IMR-90 (cell line): ENCODE measurements around the gene MAPK11. TPM values are rescaled to one million over a fixed set of nuclear protein-coding genes. Genes with fewer than 3 reads are reported as not detected.

Experiments used
- ATAC-seq: fragments of 200-7000 bp; cut with Tn5 transposase; 2 replicates; pipeline ENCODE4 v1.9.1; 2020; ENCODE audit warnings: low read depth, mild to moderate bottlenecking, moderate library complexity
- BruUV-seq: library from RNA; stranded (reverse); fragments of 400-500 nt; replicated peaks from 2 replicates; lab custom pipeline; 2021; lab: Mats Ljungman, UMichigan
- CTCF ChIA-PET: fragments of 300-600 bp; formaldehyde crosslinking; extraction: SDS; loops from one replicate; lab custom pipeline; 2021; ENCODE audit warnings: antibody characterized with exemption; lab: Yijun Ruan, JAX
- POLR2A ChIA-PET: fragments of 300-600 bp; sonication (Branson Sonifier 250); formaldehyde crosslinking; loops from one replicate; lab custom pipeline; 2022; ENCODE audit warnings: antibody characterized with exemption; ENCODE audit not compliant: unreplicated experiment; lab: Charles Lee
- DNase-seq: peaks from one replicate; pipeline ENCODE4 v3.0.0; 2013
- H2AFZ ChIP-seq: replicated peaks from 2 replicates; pipeline ENCODE3; 2013; ENCODE audit warnings: low read length, mild to moderate bottlenecking; ENCODE audit not compliant: poor library complexity
- H2AK5ac ChIP-seq: 2 replicates; pipeline ENCODE4 v1.6.1; 2013; ENCODE audit warnings: low read depth, low read length, inconsistent platforms
- H2AK9ac ChIP-seq: replicated peaks from 2 replicates; pipeline ENCODE3; 2013; ENCODE audit warnings: mild to moderate bottlenecking, low read depth, low read length, moderate library complexity; ENCODE audit not compliant: poor library complexity
- H2BK120ac ChIP-seq: 2 replicates; pipeline ENCODE4 v1.6.1; 2013; ENCODE audit warnings: low read depth, low read length, inconsistent platforms
- H2BK15ac ChIP-seq: 3 replicates; pipeline ENCODE4 v1.6.1; 2013; ENCODE audit warnings: low read depth, low read length, inconsistent platforms
- H2BK20ac ChIP-seq: 2 replicates; pipeline ENCODE4 v1.6.1; 2013; ENCODE audit warnings: low read depth, mild to moderate bottlenecking, inconsistent platforms, low read length, moderate library complexity
- H2BK5ac ChIP-seq: 2 replicates; pipeline ENCODE4 v1.6.1; 2013; ENCODE audit warnings: mild to moderate bottlenecking, low read depth, low read length, inconsistent platforms; ENCODE audit not compliant: poor library complexity, severe bottlenecking
- H3K14ac ChIP-seq: replicated peaks from 2 replicates; pipeline ENCODE4 v1.6.1; 2013; ENCODE audit warnings: low read depth, low read length, inconsistent platforms
- H3K18ac ChIP-seq: 2 replicates; pipeline ENCODE4 v1.6.1; 2013; ENCODE audit warnings: low read depth, low read length, control low read depth
- H3K23ac ChIP-seq: 2 replicates; pipeline ENCODE4 v1.6.1; 2013; ENCODE audit warnings: low read depth, low read length, inconsistent platforms
- H3K27ac ChIP-seq: 2 replicates; pipeline ENCODE4 v1.5.1; 2013; ENCODE audit warnings: mild to moderate bottlenecking, control low read depth, low read length; ENCODE audit not compliant: insufficient read depth
- H3K27me3 ChIP-seq: 2 replicates; pipeline ENCODE4 v1.6.1; 2013; ENCODE audit warnings: low read length; ENCODE audit not compliant: control insufficient read depth, insufficient read depth
- H3K36me3 ChIP-seq: 2 replicates; pipeline ENCODE4 v1.6.1; 2013; ENCODE audit warnings: low read length, mixed read lengths; ENCODE audit not compliant: control insufficient read depth, insufficient read depth
- H3K4ac ChIP-seq: 2 replicates; pipeline ENCODE4 v1.6.1; 2013; ENCODE audit warnings: low read depth, low read length, inconsistent platforms
- H3K4me1 ChIP-seq: 2 replicates; pipeline ENCODE4 v1.6.1; 2013; ENCODE audit warnings: low read length, mixed read lengths; ENCODE audit not compliant: control insufficient read depth, insufficient read depth
- H3K4me2 ChIP-seq: 2 replicates; pipeline ENCODE4 v1.6.1; 2013; ENCODE audit warnings: low read depth, mild to moderate bottlenecking, control low read depth, low read length, moderate library complexity
- H3K4me3 ChIP-seq: 2 replicates; pipeline ENCODE4 v1.5.1; 2013; ENCODE audit warnings: low read depth, mild to moderate bottlenecking, control low read depth, low read length, moderate library complexity; ENCODE audit not compliant: insufficient read depth
- H3K56ac ChIP-seq: 2 replicates; pipeline ENCODE4 v1.6.1; 2013; ENCODE audit warnings: low read length, inconsistent platforms; ENCODE audit not compliant: insufficient read depth; ENCODE audit errors: extremely low read depth
- H3K79me1 ChIP-seq, 2 experiments: 2 replicates each; pipeline ENCODE4 v1.6.1; 2013; ENCODE audit warnings: low read length in 2 of 2, inconsistent platforms in 1 of 2, low read depth in 1 of 2
- H3K9ac ChIP-seq: 2 replicates; pipeline ENCODE4 v1.6.1; 2013; ENCODE audit warnings: low read depth, low read length, control low read depth
- H3K9me1 ChIP-seq: 2 replicates; pipeline ENCODE4 v1.6.1; 2013; ENCODE audit warnings: low read length, inconsistent platforms; ENCODE audit not compliant: insufficient read depth
- H3K9me3 ChIP-seq: 2 replicates; pipeline ENCODE4 v1.6.1; 2013; ENCODE audit warnings: low read length; ENCODE audit not compliant: control insufficient read depth, insufficient read depth
- H4K20me1 ChIP-seq: 2 replicates; pipeline ENCODE4 v1.6.1; 2013; ENCODE audit warnings: low read length, inconsistent platforms; ENCODE audit not compliant: insufficient read depth
- H4K5ac ChIP-seq: 2 replicates; pipeline ENCODE4 v1.6.1; 2013; ENCODE audit warnings: mild to moderate bottlenecking, low read depth, low read length, control low read depth
- H4K8ac ChIP-seq, 2 experiments: 2 replicates each; pipeline ENCODE4 v1.6.1; 2013; ENCODE audit warnings: low read depth in 2 of 2, low read length in 2 of 2, control low read depth in 1 of 2, inconsistent platforms in 1 of 2
- H4K91ac ChIP-seq: 2 replicates; pipeline ENCODE4 v1.6.1; 2013; ENCODE audit warnings: low read depth, low read length, inconsistent platforms; ENCODE audit not compliant: insufficient read depth
- BHLHE40 ChIP-seq: fragments of 150-350 bp; IDR thresholded peaks from 2 replicates; pipeline ENCODE4 v1.6.1; 2016; ENCODE audit warnings: mild to moderate bottlenecking, low read depth, low read length
- CHD1 ChIP-seq: IDR thresholded peaks from 2 replicates; pipeline ENCODE4 v1.6.1; 2012; ENCODE audit warnings: low read depth, low read length, improper control_type of control experiment
- MAFK ChIP-seq: IDR thresholded peaks from 2 replicates; pipeline ENCODE4 v1.6.1; 2012; ENCODE audit warnings: low read depth, low read length, improper control_type of control experiment
- NFE2L2 ChIP-seq: fragments of 150-350 bp; IDR thresholded peaks from 2 replicates; pipeline ENCODE4 v1.6.1; 2016; ENCODE audit warnings: low read depth, mild to moderate bottlenecking, low read length
- RAD21 ChIP-seq: IDR thresholded peaks from 2 replicates; pipeline ENCODE4 v1.6.1; 2012; ENCODE audit warnings: low read length, improper control_type of control experiment
- RFX5 ChIP-seq: IDR thresholded peaks from 2 replicates; pipeline ENCODE4 v1.8.0; 2012; ENCODE audit warnings: low read depth, mild to moderate bottlenecking, low read length, moderate library complexity
- SMC3 ChIP-seq: fragments of 150-350 bp; IDR thresholded peaks from 2 replicates; pipeline ENCODE4 v1.6.1; 2016; ENCODE audit warnings: low read depth, mild to moderate bottlenecking, antibody characterized with exemption, low read length, moderate library complexity
- WGBS, 2 experiments: methylation state at CpG; one replicate each; pipeline versions ENCODE4 v1.1.5 to v1.1.7; 2013; ENCODE audit warnings: missing lambda C conversion rate in 2 of 2; ENCODE audit not compliant: insufficient read length in 1 of 2; ENCODE audit errors: extremely low coverage in 2 of 2; 5-methylcytosine and 5-hydroxymethylcytosine counted together
- dilution Hi-C: fragments of 300-500 bp; cut with HindIII; formaldehyde crosslinking; loops from one replicate; pipeline ENCODE4 v1.14.3; 2018; ENCODE audit warnings: low sequenced_read_pairs; ENCODE audit not compliant: unreplicated experiment
- in situ Hi-C: fragments of 300-500 bp; cut with MboI; formaldehyde crosslinking; loops from 3 replicates; pipeline ENCODE4 v1.14.3; 2019; ENCODE audit warnings: low sequenced_read_pairs, inconsistent platforms, mixed read lengths
- intact Hi-C: fragments of 100-400 bp; cut with micrococcal nuclease; formaldehyde crosslinking; loops from 2 replicates; pipeline ENCODE4 v1.10.0; 2022
- polyA plus RNA-seq, 3 experiments: library from polyadenylated mRNA; depleted of rRNA; stranded (reverse); fragments of >200 nt; gene quantifications; 2 replicates each; pipeline ENCODE4 v1.2.3, GENCODE V29; 2012; ENCODE audit warnings: low replicate concordance in 1 of 3
- total RNA-seq: library from RNA; depleted of rRNA; stranded (reverse); fragments of >200 nt; gene quantifications from 2 replicates; pipeline ENCODE4 v1.2.3, GENCODE V29; 2012
- TF ChIP-seq, protein P1 (sequence below): fragments of 150-350 bp; IDR thresholded peaks from 2 replicates; pipeline ENCODE4 v1.6.1; 2016; ENCODE audit warnings: low read depth, mild to moderate bottlenecking, low read length, moderate library complexity, borderline replicate concordance
- TF ChIP-seq, protein P2 (sequence below): conservative IDR thresholded peaks from 2 replicates; pipeline ENCODE4 v1.5.1; 2012; ENCODE audit warnings: mild to moderate bottlenecking, low read depth, low read length, improper control_type of control experiment

MAPK11 gene
- total and polyA plus RNA-seq, 2 of the 4 experiments (the other 2 are of a cell fraction) = 8.1 to 14.4 TPM

DNA sequence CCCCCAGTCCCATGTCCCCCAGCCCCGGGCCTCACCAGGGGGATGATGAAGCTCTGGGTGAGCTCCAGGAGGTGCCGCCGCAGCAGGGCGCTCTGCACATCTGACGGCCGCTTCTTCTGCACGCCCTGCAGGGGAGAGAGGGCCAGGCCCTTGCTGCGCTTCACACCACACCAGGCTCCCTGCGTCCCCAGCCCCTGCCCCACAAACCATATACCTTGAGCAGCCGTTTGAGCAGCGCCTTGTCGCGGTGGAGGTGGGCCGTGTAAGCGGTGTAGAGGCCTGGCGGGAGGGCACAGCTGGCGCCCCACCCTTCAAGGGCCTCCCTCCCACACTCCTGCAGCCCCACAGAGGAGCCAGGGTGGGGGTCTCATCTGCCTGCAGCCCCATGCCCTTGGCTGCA is 43.4 kb upstream of the MAPK11 start:
- Histone ChIP-seq H3K9me3 (no peaks in the 10 kb centered on the region), H4K91ac (no peak overlapping the region), H3K23ac (no peak overlapping the region), H3K4me2 (no peak overlapping the region), H3K14ac (no peak overlapping the region), H2BK5ac (no peak overlapping the region), H3K4me1 (peaks cover 5% of the 10 kb centered on the region), H3K4ac (no peak overlapping the region), H3K9ac (no peak overlapping the region), H2AK5ac (no peak overlapping the region), H3K27ac (no peak overlapping the region), H3K56ac (no peak overlapping the region), H3K27me3 (peaks cover 3% of the 10 kb centered on the region; the same call in 1 of the 2 replicates), H4K5ac (no peak overlapping the region), H3K18ac (no peak overlapping the region), H3K36me3 (no peaks in the 10 kb centered on the region), H3K9me1 (no peaks in the 10 kb centered on the region), H2AK9ac (no peak overlapping the region), H4K20me1 (no peaks in the 10 kb centered on the region), H2BK15ac (no peak overlapping the region), H2AFZ (no peak overlapping the region), H3K79me1 (no peaks in the 10 kb centered on the region), H3K4me3 (no peak overlapping the region), H2BK120ac (no peak overlapping the region), H2BK20ac (no peak overlapping the region), H4K8ac (no peak overlapping the region)
- no CpG with 5 or more reads among the region's 17 CpGs for WGBS, 2 experiments
- TF ChIP-seq BHLHE40 (no peak), MAFK (no peak), CHD1 (no peak), SMC3 (no peak), NFE2L2 (no peak), RAD21 (no peak), RFX5 (no peak)
- TF ChIP-seq, protein P1, sequence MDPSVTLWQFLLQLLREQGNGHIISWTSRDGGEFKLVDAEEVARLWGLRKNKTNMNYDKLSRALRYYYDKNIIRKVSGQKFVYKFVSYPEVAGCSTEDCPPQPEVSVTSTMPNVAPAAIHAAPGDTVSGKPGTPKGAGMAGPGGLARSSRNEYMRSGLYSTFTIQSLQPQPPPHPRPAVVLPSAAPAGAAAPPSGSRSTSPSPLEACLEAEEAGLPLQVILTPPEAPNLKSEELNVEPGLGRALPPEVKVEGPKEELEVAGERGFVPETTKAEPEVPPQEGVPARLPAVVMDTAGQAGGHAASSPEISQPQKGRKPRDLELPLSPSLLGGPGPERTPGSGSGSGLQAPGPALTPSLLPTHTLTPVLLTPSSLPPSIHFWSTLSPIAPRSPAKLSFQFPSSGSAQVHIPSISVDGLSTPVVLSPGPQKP = no peak
- TF ChIP-seq, protein P2, sequence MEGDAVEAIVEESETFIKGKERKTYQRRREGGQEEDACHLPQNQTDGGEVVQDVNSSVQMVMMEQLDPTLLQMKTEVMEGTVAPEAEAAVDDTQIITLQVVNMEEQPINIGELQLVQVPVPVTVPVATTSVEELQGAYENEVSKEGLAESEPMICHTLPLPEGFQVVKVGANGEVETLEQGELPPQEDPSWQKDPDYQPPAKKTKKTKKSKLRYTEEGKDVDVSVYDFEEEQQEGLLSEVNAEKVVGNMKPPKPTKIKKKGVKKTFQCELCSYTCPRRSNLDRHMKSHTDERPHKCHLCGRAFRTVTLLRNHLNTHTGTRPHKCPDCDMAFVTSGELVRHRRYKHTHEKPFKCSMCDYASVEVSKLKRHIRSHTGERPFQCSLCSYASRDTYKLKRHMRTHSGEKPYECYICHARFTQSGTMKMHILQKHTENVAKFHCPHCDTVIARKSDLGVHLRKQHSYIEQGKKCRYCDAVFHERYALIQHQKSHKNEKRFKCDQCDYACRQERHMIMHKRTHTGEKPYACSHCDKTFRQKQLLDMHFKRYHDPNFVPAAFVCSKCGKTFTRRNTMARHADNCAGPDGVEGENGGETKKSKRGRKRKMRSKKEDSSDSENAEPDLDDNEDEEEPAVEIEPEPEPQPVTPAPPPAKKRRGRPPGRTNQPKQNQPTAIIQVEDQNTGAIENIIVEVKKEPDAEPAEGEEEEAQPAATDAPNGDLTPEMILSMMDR = no peak
- intact Hi-C loops (no loop called here), dilution Hi-C loops (no loop called here), in situ Hi-C loops (no loop called here)
- CTCF ChIA-PET = no interaction called here
- BruUV-seq = no TSS peak
- no peak for ATAC-seq
- POLR2A ChIA-PET = no interaction called here
- DNase-seq = no peak
